ENCODE results near the gene DNAJB9.

Gene DNAJB9

DNA sequence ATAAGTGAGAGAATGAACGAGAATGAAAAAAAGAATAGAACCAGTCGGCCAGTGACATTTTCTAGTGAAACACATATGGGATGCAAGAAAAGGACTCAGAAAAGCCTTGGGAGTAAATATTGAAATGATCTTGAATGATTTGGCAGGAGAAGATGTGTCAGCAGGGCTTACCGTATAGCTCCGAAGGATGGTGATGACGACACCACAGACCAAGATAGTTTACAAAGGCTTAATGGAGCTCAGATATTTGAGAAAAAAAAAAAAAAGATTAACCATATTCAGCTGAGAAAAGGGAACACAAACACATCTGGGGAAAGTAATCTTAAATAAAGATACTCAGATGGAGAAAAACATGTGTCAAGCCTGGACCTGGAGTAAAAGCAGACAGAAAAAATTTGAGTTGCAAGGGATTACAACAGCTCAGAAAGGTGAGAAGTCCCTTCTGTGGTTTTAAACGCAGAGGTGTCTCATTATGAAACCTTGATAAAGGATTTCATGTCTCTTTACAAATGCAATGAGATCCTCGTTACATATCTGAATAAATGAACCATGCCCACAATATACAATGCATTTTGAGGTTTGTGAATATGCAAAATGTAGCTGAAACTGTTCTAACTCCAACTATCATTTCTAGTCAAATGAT is 36.0 kb downstream of the DNAJB9 start:
- DNase-seq (ENCODE audit: low spot score) = no peak

- no peak for DNase-seq (ENCODE audit: low spot score)
These were observed 40.0 kb downstream of the DNAJB9 start for GRCh38 chr7:108609643-108610042.

DNA sequence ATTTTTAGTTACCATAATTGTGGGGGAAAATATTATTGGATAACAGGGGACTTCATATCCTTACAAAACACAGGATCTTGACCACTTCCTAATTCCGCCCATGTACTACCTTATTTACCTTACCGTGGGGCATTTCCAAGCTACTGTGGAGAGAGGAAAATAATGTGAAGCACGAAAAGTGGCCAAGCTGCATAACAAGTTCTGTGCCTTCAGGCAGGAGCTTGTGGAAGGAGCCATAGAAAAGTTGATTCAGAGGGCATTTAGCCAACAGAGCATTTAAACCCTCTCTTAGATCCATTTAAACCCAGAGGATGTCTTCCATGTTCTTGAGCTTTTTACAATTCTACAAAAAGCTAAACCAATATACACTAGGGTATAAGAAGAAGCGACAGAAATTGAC is 41.6 kb downstream of the DNAJB9 start:
- DNase-seq (ENCODE audit: low spot score) = no peak

GRCh38 chr7:108613147-108613948 is 43.7 kb downstream of the DNAJB9 start:
- peak; percentile 78 for DNase-seq (ENCODE audit: low spot score)

GRCh38 chr7:108613949-108614381 is 44.3 kb downstream of the DNAJB9 start:
- DNase-seq (ENCODE audit: low spot score) = no peak

- no peak for DNase-seq (ENCODE audit: low spot score)
These were observed 45.2 kb downstream of the DNAJB9 start for GRCh38 chr7:108614896-108615295.

DNA sequence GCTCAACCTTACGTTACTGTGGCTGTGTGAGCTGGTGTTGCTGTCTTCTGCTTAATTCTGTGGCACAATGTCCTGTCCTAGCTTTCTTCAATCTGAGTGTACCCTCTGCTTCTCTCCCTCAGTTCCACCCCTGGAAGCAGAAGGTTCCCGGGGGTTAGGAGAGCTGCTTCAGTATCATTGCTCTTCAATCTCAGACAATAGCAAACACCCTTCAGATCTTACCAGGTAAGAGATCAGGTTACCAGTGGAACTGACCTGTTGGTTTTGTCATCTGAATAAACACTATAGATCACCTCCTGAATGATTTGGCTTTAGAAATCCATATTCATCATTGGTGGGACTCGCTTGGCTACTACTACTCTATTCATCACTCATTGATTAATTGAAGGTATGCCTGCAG is 48.4 kb downstream of the DNAJB9 start:
- no peak for DNase-seq (ENCODE audit: low spot score)

GRCh38 chr7:108623220-108623619 is 53.5 kb downstream of the DNAJB9 start:
- DNase-seq (ENCODE audit: low spot score) = no peak

All from hematopoietic multipotent progenitor cell treated with erythropoietin and hydrocortisone succinate and interleukin-3 and kit ligand, for 17 days (in vitro differentiated cells).